GM18520 (cell line): Measurements from ENCODE around the gene RPL3.
"Not testable (repeated sequence)": the region's sequence is repeated elsewhere in the genome, so short reads cannot be mapped to it uniquely, and the experiment has no call there.

Experiments
- ATAC-seq: cut with Tn5 transposase; IDR thresholded peaks from one replicate; pipeline ENCODE4 v1.9.1; 2021; ENCODE audit not compliant: unreplicated experiment

Gene RPL3

DNA sequence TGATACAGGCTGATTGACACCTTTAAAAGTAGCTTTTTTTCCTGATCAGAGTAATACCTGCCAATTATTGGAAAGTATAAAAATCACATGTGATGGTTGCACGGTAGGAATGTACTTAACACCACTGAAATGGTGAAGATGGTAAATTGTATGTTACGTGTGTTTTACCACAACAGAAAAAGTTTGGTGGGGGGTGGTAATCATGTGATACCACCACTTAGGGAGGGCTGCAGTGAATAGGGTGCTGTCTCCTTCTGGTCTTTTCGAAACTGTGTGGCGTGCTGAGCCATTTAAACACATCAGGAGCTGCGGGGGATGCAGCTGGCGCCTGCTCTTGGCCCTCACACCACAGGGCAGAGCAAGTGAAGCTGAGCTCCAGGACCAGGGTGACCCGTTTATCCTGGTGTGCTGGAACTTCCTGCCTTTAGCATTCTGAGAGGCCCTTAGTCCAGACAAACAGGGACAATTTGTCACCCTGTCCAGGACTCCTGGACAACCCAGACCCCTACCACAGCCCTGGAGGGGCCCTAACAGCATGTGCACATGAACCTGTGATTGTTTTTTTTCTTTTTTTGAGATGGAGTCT is 33.0 kb upstream of the RPL3 start:
- no peak for ATAC-seq

DNA sequence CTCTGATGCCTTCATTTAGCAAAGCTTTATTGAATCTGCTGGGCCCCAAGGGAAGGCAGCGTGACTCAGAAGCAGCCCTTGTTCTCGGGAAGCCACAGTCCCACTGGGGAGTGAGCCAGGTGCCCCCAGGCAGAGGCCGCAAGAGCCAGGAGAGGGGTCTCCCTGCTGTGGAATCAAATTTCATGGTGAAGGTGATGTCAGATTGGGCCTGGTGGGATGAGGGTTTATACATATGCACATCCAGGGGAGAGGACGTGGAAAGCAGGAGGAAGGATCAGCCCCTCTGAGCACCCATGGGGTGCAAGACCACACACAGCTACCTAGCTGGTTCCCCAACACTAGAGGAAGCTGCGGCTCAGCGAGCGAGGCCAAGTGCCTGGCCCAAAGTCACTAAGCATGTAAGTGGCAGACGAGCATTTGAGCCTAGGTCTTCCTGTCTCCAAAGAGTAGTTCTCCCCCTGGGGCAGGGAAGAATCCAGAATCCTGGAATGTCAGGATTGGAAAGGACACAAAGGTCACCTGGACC is 32.3 kb upstream of the RPL3 start:
- no peak for ATAC-seq

DNA sequence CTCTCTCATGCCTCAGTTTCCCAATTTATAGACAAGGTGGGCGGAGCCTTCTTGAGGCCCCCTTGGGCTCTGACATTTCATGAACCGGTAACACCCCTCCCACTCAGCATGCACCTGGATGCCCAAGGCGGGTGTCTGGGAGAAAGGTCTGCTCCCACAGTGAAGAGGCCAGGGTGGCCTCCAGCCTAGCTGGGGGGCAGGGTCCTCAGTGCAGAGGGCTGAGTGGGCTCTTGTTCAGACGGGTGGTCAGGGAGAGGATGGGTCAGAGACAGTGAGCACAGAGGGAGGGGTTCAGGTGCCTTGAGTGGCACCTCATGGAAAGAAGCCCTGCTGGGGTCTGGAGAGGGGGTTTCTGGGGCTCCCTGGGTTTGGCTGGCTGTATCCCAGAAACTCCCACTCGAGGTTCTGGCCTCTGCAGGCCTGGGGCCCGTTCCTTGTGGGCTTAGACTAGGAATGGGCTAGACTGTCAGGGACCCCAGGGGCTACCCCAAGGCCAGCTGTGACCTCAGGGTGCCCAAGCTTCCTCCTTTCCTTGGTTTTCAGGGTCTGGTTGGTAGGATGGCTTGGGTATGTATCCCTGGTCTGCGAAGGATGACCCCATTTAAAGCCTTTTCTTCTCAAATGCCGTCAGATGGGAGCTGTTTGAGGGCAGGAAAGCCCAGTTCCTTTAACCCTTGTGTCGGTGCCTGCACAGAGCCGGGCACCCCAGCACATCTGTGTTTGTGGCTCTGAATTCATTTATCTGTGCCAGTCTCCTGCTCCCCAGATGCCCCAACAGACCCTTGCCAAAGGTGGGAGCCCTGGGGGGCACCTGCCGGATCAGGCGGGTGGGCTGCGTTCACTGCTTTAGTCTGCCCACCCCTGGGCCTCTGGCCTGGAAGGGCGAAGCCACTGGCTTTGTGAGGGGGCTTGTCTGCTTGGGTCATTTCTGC is 31.6 kb upstream of the RPL3 start:
- no peak for ATAC-seq

DNA sequence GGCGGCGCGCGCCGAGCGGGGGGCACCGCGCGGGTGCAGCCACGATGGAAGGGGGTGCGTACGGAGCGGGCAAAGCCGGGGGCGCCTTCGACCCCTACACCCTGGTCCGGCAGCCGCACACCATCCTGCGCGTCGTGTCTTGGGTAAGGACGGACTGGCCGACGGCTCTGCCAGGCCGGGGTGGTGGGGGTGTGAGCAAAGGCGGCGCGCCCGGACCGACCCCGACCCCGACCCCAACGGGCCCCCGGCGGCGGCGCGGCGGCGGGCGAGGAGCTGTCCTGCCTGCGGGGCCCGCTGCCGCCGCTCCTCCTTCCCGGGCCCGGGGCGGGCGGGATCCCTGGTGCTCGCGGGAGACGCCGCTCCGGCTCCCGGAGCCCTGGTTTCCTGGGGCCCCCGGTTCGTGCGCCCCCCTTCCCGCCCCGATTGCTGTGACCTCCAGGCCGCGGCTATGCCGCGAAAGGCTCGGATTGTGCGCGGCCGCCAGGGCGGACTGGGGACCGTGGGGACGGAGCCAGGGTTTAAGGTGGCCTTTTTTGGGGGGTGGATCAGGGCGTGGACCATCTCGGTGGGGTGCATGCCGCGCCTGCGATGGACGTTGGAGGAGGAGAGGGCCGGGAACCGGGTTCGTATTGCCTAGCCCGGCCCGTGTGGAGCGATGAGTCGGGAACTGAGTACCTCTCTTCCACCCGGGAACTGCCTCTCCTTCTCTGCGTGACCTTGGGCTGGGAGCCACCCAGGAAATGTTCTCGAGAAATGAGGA is 30.7 kb upstream of the RPL3 start, which contains the start of gene SYNGR1:
Gene SYNGR1, plus strand, starts transcription at position 25 of the 760 bp plus-strand sequence. Its CDS starts 20 bp downstream, at position 45.
- ATAC-seq: no peak

DNA sequence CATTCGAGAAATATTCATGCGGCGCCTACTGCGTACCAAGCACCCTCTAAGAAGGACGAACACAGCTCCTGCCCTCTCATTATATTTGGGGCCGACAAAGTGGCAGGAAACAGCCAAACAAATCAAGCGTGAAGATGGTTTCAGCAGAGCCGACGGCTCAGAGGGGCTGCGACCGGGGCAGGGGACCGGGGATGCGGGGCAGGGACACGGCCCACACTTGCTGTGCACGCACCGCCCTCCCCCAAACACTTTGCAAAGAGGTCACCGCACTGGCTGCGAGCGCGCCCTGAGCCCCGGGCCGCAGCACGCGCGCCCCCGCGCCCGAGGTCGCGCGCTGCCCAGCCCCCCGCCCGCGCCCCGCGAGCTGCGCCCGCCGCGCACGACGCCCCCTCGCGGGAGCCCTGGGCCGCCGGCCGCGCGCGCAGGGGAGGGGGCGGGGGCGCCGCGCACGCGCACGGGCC is 30.1 kb upstream of the RPL3 start:
- no peak for ATAC-seq

DNA sequence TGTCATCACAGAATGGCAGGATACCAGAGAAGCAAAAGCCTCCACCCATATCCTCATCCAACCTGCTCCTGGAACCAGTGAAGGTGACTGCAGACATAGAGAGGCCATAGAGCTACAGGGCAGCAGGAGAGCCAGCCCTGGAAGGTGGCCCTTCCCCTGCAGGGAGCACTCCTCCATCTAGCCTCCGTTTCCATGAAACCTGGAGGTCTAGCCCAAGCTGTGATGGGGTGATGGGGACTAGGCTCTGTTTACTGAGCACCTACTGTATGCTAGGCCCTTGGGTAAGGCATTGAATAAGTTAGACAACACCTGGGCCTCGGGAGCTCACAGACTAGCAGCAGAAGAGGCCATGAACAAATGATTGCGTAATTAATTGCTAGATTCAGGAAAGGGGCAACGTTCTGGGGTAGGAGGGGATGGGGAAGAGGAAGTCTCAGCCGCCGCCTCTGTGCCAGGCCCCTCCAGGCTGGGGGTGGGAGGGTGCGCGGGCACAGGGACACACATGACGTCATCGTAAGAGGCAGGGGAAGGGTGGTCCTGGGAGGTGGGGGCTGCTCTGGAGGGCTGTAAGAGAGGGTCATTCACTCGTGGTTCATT is 29.6 kb upstream of the RPL3 start:
- ATAC-seq: no peak

DNA sequence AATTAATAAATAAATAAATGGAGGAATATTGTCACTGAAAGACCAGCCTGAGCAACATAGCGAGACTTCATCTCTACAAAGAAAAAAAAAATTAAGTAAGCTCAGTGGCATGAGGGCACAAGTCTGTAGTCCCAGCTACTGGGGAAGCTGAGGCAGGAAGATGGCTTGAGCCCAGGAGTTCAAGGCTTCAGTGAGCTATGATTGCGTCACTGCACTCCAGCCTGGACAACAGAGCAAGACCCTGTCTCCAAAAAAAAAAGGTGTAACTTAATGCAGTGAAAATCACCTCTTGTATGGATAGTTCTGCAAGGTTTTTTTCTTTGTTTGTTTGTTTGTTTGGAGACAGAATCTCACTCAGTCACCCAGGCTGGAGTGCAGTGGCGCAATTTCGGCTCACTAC is 25.8 kb upstream of the RPL3 start:
- ATAC-seq: no peak

DNA sequence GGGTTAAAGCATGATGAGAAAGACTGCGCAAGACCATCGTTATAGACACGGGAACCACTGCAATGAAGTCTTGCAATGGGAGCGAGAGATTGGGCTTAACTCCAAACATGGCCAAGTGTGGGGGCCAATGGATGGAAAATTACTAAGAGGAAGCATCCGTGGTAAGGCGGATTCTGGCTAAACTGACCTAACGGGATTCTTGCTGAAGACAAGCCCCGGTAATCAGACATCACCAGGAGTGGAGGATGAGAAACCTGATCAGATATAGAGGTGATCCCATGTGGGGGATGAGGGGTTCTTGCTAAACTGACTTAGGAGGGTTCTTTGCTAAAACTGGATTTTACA is 24.6 kb upstream of the RPL3 start:
- ATAC-seq: no peak

DNA sequence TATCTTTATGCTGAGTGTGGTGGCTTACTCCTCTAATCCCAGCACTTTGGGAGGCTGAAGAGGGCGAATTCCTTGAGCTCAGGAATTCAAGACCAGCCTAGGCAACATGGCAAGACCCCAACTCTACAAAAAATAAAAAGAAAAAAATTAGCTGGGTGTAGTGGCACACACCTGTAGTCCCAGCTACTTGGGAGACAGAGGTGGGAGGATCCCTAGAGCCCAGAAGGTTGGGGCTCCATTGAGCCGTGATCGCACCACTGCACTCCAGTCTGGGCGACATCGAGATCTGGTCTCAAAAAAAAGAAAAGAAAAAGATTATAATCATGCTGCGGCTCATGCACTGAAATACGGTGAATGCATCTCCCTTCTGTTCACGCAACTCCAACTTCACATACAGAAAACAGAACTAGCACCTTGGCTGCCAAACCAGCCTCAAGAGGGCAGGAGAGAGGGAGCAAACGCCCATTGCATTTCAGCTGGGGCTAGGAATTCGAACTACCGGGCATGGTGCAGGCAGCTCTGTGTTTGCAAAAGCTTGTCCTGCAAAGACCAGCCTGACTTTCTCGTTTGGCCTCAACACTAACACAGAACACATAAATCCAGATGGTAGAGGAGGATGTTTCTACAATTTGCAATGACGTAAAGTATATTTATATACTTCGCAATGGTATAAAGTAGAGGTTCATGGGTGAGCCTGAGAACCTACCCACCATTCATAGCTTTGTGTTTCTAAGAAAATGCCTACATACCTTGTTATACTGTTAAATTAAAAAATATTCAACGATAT is 24.0 kb upstream of the RPL3 start:
- no peak for ATAC-seq

DNA sequence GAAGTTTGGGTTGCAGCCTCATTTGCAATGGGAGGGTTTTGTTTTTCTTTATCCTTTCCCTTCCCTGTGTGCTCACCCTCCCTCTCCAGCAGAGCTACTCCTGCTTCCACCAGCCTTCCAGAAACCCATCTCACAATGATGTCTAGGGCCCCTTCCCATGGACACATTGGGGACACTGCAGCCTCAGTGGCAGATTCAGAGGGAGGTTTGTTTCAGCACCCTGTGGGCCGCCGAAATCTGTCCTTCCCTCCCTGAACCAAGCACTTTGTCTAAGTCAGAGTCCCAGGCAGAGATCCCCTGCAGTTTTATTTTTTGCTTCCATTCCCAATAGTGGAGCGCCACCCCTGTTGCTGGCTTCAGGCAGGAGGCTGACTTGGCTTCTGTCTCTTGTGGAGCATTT is 21.8 kb upstream of the RPL3 start:
- ATAC-seq: no peak

DNA sequence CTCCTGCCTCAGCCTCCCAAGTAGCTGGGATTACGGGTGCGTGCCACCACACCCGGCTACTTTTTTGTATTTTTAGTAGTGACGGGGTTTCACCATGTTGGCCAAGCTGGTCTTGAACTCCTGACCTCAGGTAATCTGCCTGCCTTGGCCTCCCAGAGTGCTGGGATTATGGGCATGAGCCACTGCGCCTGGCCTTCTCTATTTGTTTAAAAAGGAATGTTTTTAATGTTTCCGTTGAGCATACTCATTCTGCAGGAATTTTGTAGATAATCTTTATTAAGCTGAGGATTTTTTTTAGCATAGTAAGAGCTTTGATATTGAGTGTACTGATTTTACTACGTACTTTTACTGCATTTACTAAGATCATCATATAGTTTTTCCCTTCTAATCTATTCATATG is 20.4 kb upstream of the RPL3 start:
- ATAC-seq: not testable (repeated sequence)

DNA sequence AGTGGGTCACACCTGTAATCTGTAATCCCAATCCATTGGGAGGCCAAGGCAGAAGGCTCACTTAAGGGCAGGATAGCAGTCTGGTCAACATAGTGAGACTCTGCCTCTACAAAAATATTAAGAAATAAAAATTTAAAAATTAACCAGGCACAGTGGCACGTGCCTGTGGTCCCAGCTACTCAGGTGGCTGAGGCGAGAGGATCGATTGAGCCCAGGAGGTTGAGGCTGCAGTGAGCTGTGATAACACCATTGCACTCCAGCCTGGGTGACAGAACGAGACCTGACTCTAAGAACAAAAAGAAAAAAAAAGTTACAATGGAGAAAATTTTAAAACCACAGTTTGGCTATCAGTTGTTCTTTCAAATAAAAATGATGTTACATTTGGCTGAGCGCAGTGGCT is 17.0 kb upstream of the RPL3 start:
- ATAC-seq: no peak

DNA sequence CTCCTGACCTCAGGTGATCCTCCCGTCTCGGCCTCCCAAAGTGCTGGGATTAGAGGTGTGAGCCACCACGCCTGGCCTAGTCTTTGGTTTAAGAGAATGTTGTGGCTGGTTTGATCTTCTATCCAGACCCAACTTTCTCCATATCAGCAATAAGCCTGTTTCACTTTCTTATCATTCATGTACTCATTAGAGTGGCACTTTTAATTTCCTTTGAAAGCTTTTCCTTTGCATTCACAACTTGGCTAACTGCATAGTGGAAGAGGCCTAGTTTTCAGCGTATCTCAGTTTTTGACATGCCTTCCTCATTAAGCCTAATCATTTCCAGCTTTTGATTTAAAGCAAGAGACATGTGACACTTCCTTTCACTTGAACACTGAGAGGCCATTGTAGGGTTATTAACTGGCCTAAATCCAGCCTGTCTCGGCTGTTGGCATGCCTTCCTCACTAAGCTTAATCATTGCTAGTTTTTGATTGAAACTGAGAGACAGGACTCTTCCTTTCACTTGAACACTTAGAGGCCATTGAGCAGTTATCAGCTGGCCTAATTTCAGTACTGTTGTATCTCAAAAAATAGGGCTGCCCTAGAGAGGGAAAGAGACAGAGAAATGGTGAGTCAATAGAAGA is 13.1 kb upstream of the RPL3 start:
- no peak for ATAC-seq

DNA sequence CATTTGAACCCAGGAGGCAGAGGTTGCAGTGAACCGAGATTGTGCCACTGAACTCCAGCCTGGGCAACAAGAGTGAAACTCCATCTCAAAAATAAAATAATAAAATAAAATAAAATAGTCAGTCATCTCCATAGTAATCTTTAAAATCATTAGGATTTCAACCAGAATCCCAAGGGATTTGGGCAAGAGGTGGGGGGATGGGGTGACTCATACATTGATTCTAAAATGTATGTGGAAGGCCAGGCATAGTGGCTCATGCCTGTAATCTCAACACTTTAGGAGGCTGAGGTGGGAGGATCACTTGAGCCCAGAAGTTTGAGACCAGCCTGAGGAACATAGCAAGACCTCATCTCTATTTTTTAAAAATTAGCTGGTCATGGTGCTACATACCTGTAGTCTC is 11.1 kb upstream of the RPL3 start:
- not testable (repeated sequence) for ATAC-seq

DNA sequence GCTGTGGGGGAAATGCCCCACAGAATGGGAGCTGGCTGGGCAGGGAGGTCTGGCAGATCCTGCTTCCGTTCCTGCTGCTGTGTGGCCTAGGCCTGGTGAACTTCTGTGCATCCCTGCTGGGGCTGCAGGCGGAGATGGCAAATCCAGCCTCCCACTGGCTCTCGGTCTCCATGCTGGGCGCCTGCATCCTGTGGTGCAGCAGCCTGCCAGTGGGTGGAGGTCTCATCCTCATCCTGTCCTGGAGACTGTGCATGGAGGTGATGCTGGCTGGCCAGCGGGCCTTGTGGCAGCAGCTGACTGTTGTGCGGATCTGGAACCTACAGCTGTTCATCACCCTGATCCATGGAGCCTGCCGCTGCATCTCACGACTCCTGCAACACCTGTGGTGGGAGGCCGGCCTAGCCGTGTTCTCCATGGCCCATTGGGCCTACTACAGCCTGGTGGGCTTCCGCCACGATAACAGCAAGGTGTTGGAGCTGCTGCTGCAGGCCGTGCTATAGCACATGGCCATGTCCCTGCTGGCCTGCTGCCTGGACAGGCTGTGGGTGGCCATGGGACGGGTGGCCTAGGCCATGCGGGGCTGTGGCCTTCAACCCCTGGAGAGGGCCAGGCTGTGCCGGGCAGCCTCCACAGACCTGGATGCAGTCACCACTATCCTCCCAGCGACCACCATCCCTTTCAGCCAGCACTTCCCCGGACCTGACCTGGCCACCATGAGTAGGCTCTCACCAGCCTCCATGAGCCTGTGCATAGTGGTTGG is 8.8 kb upstream of the RPL3 start:
- no peak for ATAC-seq

DNA sequence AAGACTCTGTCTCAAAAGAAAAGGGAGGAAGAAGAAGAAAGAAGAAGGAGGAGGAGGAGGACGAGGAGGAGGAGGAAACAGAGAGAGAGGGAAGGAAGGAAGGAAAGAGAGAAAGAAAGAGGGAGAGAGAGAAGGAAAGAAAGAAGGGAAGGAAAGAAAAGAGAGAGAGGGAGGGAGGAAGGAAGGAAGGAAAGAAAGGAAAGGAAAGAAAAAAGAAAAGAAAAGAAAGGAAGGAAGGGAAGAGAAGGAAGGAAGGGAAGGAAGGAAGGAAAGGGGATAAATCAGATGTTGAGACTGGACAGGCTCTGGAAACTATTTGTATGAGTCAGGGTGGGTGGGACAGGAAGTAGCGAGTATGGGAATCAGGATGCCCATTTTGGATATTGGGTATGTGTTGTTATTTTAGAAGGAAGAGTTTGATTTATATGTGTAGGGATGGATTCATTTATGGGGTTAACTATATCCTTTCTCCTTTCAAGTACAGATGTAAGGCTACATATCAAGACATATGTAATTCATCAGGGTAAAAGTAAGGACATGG is 6.0 kb upstream of the RPL3 start:
- ATAC-seq: no peak

DNA sequence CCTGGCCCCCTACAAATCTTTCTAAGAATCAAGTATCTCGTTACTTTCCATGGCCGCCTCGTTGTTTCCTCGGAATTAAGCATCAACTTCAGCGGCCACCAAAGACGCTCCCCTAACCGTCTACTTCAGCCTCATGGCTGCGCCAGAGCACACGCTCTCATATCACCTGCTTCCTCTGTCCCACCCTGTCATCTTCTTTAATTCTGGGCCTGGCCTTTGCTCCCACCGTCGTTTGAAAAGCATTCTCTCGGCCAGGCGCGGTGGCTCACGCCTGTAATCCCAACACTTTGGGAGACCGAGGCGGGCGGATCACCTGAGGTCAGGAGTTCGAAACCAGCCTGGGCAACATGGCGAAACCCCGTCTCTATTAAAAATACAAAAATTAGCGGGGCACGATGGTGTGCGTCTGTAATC is 1.2 kb upstream of the RPL3 start:
- not testable (repeated sequence) for ATAC-seq

DNA sequence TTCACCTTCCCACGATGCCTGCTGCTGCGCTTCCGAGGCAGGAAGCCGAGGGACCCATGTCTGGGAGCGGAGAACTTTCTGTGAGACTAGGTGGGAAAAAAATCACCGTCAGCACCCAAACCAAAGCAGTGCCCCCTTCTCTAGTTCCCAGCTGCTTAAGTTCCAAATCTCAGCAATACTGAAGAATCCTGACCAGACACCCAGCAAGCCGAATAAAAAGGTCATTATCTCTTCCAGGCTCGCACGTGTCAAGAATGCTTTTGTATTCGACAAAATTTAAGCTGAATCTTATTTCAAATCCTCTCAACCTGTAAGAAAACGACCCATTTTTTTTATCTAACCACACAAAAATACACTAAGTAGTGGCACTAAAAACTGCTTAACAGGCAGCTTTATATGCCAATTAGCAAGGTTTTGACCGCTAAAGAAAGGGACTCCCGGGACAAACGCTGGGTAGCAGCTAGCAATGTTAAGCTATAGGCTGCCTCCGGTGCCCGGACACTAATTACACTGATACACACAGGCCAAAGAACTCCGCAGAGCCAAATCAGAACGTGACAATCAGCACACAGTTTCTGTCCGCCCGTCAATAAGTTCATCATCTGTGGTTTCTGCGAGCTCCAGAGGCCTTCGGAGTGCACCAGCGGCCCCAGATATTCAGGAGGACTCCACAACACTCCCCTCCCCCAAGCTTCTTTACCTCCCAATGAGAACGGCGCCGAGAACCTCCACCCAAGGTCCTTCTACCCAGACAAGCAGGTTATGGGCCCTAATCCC is 728 bp downstream of the RPL3 start:
- ATAC-seq: no peak
